HG03460 (cell line): ENCODE measurements around the gene FBH1.
"Not testable (repeated sequence)": the region's sequence is repeated elsewhere in the genome, so short reads cannot be mapped to it uniquely, and the experiment has no call there.

Experiments
- ATAC-seq: cut with Tn5 transposase; IDR thresholded peaks from one replicate; pipeline ENCODE4 v1.9.1; 2021; ENCODE audit not compliant: unreplicated experiment

Gene FBH1

GRCh38 chr10:5902511-5903274, 12.7 kb downstream of the FBH1 start:
- no peak for ATAC-seq

- ATAC-seq: no peak
Measured at GRCh38 chr10:5903563-5903962, 13.5 kb downstream of the FBH1 start.

- peak; percentile 94 for ATAC-seq
Measured at GRCh38 chr10:5904227-5904626, 14.2 kb downstream of the FBH1 start.

DNA sequence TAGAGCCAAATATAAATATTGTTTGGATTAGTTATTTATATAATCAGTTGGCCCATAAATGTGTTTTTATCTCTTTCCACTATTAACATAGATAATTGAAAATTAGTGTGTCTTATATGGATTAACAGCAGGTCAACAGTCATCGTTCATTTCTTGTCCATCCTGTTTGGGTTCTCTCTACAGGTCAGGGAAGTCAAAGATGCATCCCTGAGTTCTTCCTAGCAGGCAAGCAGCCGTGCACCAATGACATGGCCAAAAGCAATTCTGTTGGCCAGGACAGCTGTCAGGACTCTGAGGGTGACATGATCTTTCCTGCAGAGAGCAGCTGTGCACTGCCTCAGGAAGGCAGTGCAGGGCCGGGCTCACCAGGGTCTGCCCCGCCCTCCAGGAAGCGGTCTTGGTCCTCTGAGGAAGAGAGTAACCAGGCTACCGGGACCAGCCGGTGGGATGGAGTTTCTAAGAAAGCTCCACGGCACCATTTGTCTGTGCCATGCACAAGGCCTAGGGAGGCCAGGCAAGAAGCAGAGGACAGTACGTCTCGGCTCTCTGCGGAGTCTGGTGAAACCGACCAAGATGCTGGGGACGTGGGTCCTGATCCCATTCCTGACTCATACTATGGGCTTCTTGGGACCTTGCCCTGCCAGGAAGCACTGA, 15.9 kb downstream of the FBH1 start:
- ATAC-seq: no peak

DNA sequence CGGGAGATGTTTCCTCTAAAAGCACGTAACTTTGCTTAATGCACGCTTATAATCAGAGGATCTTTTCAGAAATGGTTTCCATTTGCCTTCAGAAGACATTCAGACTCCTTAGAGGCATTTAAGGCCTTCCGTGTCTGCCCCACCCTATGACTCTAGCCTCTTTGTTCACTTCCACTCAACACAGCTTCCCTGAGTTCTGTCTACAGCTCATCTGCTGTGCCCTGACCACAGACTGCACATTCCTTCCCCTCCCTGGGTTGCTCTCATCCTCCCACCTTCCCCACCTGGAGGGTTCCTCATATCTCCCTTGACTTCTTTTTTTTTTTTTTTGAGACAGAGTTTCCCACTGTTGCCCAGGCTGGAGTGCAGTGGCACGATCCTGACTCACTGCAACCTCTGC, 16.6 kb downstream of the FBH1 start:
- ATAC-seq: no peak

DNA sequence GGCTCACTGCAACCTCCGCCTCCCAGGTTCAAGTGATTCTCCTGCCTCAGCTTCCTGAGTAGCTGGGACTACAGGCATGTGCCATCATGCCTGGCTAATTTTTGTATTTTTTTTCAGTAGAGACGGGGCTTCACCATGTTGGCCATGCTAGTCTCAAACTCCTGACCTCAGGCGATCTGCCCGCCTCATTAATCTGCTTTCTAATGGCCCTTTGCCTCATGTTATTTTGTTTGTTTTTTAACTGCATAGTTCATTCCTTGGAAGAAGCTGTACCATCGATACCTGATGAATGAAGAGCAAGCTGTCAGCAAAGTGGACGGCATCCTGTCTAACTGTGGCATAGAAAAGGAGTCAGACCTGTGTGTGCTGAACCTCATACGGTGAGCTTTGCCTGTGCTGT, 18.6 kb downstream of the FBH1 start:
- not testable (repeated sequence) for ATAC-seq

- no peak for ATAC-seq
Measured at GRCh38 chr10:5910323-5911100, 20.5 kb downstream of the FBH1 start.

DNA sequence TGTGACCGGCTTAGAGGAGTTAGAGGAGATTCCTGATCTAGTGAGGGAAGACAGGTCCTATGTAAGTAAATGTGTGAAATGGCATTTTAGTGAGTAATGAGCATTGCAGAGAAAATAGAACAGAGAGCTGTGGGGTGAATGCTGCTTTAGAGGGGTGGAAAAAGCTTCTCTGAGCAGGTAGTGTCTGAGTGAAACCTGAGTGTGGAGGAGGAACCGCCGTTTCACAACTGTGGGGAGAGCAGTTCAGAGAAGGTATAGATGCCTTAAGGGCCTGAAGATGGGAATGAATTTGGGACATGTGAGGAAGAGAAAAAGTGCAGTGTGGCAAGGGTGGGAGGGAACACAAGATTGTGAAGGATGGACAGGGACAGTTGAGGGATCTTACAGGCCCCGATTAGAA, 21.6 kb downstream of the FBH1 start:
- no peak for ATAC-seq

DNA sequence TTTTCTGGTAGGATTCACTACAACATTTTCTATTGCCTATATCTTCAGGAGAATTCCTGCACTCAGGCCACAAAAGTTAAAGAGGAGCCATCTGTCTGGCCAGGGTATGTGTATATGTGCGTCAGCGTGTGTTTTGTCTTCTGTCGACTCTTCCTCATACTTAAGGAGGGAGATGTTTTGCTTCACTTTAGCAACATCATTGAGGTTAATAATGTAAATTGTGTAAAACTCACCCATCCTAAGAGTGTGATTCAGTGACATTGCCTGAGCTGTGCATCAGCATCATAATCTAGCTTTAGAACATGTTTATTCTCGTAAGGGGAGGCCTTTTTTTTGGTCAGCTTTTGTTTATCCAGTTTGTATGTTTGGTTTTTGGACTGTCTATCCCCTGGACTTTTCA, 23.7 kb downstream of the FBH1 start:
- ATAC-seq: no peak

- no peak for ATAC-seq
Measured at GRCh38 chr10:5915451-5915850, 25.4 kb downstream of the FBH1 start.

GRCh38 chr10:5917305-5917704, 27.3 kb downstream of the FBH1 start:
- no peak for ATAC-seq

DNA sequence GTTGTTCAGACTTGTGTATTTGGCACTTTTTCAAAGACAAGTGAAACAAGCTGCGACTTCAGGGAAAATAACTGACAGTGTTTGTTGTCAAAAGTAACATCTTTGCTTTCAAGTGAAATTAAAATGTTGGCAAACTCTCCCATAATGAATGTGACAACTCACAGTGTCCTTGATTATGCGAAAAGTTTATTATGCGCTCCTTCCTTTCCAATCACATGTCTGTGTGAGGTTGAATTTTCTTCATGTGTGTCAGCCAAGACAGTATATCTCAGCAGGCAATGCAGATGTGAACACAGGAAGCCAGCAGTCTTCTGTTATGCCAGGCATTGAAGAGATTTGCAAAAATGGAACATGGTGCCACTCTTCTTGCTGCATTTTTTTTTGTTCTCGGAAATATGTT, 28.7 kb downstream of the FBH1 start:
- ATAC-seq: no peak

- no peak for ATAC-seq
Measured at GRCh38 chr10:5919568-5919967, 29.5 kb downstream of the FBH1 start.

DNA sequence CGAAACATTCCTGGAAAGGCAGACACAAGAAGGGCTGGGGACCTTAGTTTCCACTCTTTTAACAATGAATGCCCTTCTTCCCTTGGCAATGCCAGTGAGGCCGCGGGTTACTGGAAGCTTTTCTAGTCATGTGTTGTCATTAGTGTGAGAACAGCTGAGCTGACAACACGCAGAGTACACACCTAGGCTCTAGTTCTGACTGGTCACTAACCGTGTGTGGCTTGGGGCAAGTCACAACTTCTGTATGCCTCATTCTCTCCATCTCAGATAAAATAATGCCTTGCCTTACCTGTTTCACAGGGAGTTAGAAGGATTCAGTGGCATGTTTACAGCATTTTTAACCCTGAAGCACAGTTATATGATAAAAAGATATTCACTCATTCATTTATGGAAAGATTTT, 31.7 kb downstream of the FBH1 start:
- no peak for ATAC-seq

GRCh38 chr10:5924889-5925288, 34.8 kb downstream of the FBH1 start:
- ATAC-seq: no peak

DNA sequence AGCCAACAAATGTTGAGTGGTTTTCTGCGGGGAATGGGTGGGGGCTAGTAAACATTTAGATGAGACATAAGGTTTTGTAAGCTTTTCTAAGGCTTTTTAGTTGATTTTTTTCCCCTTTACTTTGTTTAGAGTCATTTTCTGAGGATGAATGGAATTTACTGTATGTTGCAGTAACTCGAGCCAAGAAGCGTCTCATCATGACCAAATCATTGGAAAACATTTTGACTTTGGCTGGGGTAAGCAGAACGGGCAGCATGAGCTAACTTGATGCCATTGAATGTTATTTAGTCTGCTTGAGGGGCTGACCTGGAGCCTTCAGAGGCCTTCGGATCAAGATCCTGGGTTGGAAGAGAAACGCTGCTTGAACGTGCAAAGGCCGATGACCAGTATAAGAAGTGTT, 37.3 kb downstream of the FBH1 start:
- no peak for ATAC-seq

- ATAC-seq: no peak
Measured at GRCh38 chr10:5929442-5929841, 39.4 kb downstream of the FBH1 start.

GRCh38 chr10:5930272-5930671, 40.2 kb downstream of the FBH1 start:
- ATAC-seq: no peak

DNA sequence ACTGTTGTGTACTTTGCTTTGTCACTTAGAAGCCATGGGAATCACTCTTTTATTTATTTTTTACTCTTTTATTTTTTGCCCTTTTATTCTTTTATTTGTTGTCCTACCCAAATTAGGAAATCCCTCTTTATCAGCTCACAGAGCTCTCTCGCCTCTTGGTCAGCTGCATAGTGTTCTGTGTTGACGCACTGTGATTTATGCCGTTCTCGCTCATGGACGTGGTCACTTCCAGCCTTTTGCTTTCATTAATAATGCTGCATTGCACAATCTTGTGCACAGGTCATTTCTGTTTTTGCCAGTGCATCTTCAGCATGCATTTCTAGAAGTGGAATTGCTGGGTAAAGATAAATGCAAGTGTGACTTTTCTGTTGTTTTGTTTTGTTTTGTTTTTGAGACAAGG, 42.3 kb downstream of the FBH1 start:
- no peak for ATAC-seq

DNA sequence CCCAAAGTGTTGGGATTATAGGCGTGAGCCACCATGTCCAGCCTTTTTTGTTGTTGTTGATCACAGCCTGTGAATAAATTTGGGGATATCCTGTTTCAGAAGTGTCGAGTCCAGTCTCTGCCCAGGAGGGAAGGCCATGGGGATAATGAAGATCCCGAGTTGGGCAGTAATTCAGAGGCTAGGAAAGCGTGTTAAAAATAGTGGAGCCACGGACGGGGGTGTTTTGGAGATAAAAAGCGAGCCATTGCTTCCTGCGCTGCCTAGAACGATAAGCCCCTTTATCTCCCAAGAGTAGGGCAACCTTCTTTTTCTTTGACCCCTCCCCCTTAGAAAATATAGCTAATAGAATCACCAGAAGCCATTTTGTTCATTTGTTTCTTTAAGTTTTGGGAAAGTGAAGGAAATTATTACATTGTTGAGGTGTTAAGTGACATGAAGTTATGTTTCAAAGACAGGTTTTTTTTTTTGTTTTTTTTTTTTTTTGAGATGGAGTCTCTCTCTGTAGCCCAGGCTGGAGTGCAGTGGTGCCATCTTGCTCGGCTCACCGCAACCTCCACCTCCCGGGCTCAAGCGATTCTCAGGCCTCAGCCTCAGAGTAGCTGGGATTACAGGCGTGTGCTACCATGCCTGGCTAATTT, 44.0 kb downstream of the FBH1 start:
- ATAC-seq: no peak

DNA sequence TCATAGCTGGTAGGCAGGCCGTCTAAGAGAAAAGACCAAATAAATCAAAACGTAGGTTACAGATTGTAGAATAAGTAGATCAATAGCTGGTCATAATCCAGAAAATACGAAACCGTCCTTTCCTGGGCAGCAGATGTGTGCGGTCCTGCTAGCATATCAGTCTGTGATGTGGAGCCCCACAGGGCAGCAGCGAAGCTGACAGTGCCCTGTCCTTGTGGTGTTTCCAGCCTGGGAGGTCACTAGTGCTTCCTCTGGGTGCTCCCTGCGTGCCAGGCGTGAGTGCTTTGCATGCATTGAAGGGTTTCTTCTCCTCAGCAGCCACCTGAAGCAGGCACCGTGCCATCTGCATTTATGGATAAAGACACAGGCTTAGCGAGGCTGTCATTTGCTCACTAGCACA, 45.6 kb downstream of the FBH1 start:
- no peak for ATAC-seq

DNA sequence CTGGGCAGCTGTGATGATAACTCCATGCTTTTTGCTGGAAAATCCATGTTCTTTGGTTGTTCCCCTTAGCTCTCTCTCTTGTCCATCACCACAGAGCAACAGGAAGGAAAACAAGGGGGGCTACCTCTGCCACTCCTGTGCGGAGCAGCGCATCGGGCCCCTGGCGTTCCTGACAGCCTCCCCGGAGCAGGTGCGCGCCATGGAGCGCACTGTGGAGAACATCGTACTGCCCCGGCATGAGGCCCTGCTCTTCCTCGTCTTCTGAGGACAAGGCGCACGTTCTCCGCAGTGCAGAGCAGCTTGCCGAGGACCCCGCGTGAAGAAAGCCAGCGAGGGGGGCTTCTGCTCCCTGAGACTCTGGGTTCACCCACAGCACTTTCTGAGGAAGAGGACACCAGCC, 47.0 kb downstream of the FBH1 start:
- no peak for ATAC-seq
